Natural killer cell (primary cell): ENCODE measurements around the gene CEBPZ. TPM values are rescaled to one million over a fixed set of nuclear protein-coding genes. Genes with fewer than 3 reads are reported as not detected.

ENCODE experiments used
- ATAC-seq, 3 donors: fragments of 150-1000 bp in 2 of 3; fragments of 200-7000 bp in 1 of 3; cut with Tn5 transposase; 1 replicate in 1 of 3; 2 replicates in 2 of 3; pipeline ENCODE4 v1.10.0; 2021; ENCODE audit warnings: mild to moderate bottlenecking in 2 of 3, moderate library complexity in 2 of 3
- DNase-seq, 2 donors: peaks; one replicate each; pipeline versions ENCODE4 v3.0.0 to v3.0.0-alpha.2; 2013 to 2021; ENCODE audit warnings: mixed read lengths in 1 of 2
- H3K27ac ChIP-seq: one replicate; pipeline ENCODE4 v1.5.1; 2013; ENCODE audit warnings: mild to moderate bottlenecking, low read length
- H3K27me3 ChIP-seq: one replicate; pipeline ENCODE4 v1.6.1; 2013; ENCODE audit warnings: low read length; ENCODE audit not compliant: control insufficient read depth, insufficient read depth
- H3K36me3 ChIP-seq: one replicate; pipeline ENCODE4 v1.6.1; 2013; ENCODE audit warnings: low read length; ENCODE audit not compliant: control insufficient read depth, insufficient read depth
- H3K4me1 ChIP-seq: one replicate; pipeline ENCODE4 v1.6.1; 2013; ENCODE audit warnings: low read length; ENCODE audit not compliant: control insufficient read depth, insufficient read depth
- H3K4me3 ChIP-seq: one replicate; pipeline ENCODE4 v1.5.1; 2013; ENCODE audit warnings: low read length
- H3K9me3 ChIP-seq: one replicate; pipeline ENCODE4 v1.6.1; 2013; ENCODE audit warnings: low read length; ENCODE audit not compliant: control insufficient read depth, insufficient read depth
- H3K27ac Mint-ChIP-seq, 2 donors: one replicate each; pipeline ENCODE4 v1.8.0; 2022; ENCODE audit warnings: mild to moderate bottlenecking in 2 of 2, mixed read lengths in 2 of 2, moderate library complexity in 1 of 2
- H3K27me3 Mint-ChIP-seq, 2 donors: one replicate each; pipeline ENCODE4 v1.8.0; 2022; ENCODE audit warnings: low read depth in 2 of 2, mixed read lengths in 2 of 2
- H3K36me3 Mint-ChIP-seq: one replicate; pipeline ENCODE4 v1.8.0; 2022; ENCODE audit warnings: mixed read lengths
- H3K4me1 Mint-ChIP-seq, 2 donors: one replicate each; pipeline ENCODE4 v1.8.0; 2022; ENCODE audit warnings: mixed read lengths in 2 of 2
- H3K4me3 Mint-ChIP-seq: one replicate; pipeline ENCODE4 v1.8.0; 2022; ENCODE audit warnings: mild to moderate bottlenecking, moderate library complexity, mixed read lengths
- H3K9me3 Mint-ChIP-seq, 2 donors: one replicate each; pipeline ENCODE4 v1.8.0; 2022; ENCODE audit warnings: mixed read lengths in 2 of 2
- CTCF ChIP-seq: fragments of 200-600 bp; IDR thresholded peaks from one replicate; pipeline ENCODE4 v1.8.0; 2022; ENCODE audit warnings: antibody characterized with exemption
- WGBS: methylation state at CpG from one replicate; pipeline ENCODE4 v1.1.7; 2013; ENCODE audit warnings: missing lambda C conversion rate; ENCODE audit not compliant: insufficient coverage; 5-methylcytosine and 5-hydroxymethylcytosine counted together
- intact Hi-C: fragments of 100-400 bp; cut with micrococcal nuclease; formaldehyde crosslinking; loops from one replicate; pipeline ENCODE4 v1.14.2; 2022
- total RNA-seq, 4 donors: library from RNA; stranded (reverse); fragments of 120-200 nt in 1 of 4; gene quantifications; one replicate each; pipeline versions ENCODE4 v1.2.3 to v1.2.4, GENCODE V29; 2013 to 2022

The CEBPZ gene, protein sequence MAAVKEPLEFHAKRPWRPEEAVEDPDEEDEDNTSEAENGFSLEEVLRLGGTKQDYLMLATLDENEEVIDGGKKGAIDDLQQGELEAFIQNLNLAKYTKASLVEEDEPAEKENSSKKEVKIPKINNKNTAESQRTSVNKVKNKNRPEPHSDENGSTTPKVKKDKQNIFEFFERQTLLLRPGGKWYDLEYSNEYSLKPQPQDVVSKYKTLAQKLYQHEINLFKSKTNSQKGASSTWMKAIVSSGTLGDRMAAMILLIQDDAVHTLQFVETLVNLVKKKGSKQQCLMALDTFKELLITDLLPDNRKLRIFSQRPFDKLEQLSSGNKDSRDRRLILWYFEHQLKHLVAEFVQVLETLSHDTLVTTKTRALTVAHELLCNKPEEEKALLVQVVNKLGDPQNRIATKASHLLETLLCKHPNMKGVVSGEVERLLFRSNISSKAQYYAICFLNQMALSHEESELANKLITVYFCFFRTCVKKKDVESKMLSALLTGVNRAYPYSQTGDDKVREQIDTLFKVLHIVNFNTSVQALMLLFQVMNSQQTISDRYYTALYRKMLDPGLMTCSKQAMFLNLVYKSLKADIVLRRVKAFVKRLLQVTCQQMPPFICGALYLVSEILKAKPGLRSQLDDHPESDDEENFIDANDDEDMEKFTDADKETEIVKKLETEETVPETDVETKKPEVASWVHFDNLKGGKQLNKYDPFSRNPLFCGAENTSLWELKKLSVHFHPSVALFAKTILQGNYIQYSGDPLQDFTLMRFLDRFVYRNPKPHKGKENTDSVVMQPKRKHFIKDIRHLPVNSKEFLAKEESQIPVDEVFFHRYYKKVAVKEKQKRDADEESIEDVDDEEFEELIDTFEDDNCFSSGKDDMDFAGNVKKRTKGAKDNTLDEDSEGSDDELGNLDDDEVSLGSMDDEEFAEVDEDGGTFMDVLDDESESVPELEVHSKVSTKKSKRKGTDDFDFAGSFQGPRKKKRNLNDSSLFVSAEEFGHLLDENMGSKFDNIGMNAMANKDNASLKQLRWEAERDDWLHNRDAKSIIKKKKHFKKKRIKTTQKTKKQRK
- total RNA-seq: 10 to 100 TPM; 51.0 to 58.1 (median 54.5) TPM
- 57.3 TPM for total RNA-seq (2013)

- no peak within 1 kb of the TSS for H3K27ac Mint-ChIP-seq
- Histone ChIP-seq H3K4me1 (peaks cover 25% of the 10 kb centered on the region), H3K27ac (peak within 1 kb of the TSS; percentile 97), H3K36me3 (peaks cover 20% of the 10 kb centered on the region), H3K9me3 (no peaks in the 10 kb centered on the region), H3K27me3 (no peaks in the 10 kb centered on the region), H3K4me3 (peak within 1 kb of the TSS; percentile 91)
- intact Hi-C loops: loop anchor here (1.0 to 10.0 kb wide), 3 partner anchors 30 to 147 kb away; partner anchors contain the start of genes GPATCH11, HEATR5B and PRKD3
- DNase-seq: peak; percentile 77 to 94
- peak; percentile 85 to 94 (median 89) for ATAC-seq
- WGBS: under 1% methylated on average over 73 of the region's 73 CpGs
- H3K36me3 Mint-ChIP-seq: peaks cover 13% of the 10 kb centered on the region
- peaks cover 11 to 16% of the 10 kb centered on the region in 2 donors for H3K4me1 Mint-ChIP-seq
- peaks cover 0 to 2% of the 10 kb centered on the region in 2 donors for H3K9me3 Mint-ChIP-seq
- no peak for TF ChIP-seq CTCF
- H3K4me3 Mint-ChIP-seq: no peak within 1 kb of the TSS
- H3K27me3 Mint-ChIP-seq: no peaks in the 10 kb centered on the region
Measured at GRCh38 chr2:37231241-37232130, at the start of gene CEBPZ, which contains the start of gene NDUFAF7. Gene CEBPZ (minus strand): TSS chr2:37231596. CDS start chr2:37231567, 29 bp downstream. Gene NDUFAF7 (plus strand): TSS chr2:37231658. CDS start chr2:37231706, 48 bp downstream.

- no peak for DNase-seq
- Mint-ChIP-seq H3K36me3 (peaks cover 17% of the 10 kb centered on the region), H3K4me1 (peaks cover 4 to 5% of the 10 kb centered on the region in 2 donors), H3K27me3 (no peaks in the 10 kb centered on the region), H3K27ac (no peak overlapping the region), H3K4me3 (no peak overlapping the region), H3K9me3 (no peaks in the 10 kb centered on the region)
- H3K36me3 ChIP-seq: peaks cover 57% of the 10 kb centered on the region
- H3K4me1 ChIP-seq: no peaks in the 10 kb centered on the region
- no peak overlapping the region for H3K4me3 ChIP-seq
- ATAC-seq: no peak
- no peak overlapping the region for H3K27ac ChIP-seq
- intact Hi-C loops: no loop called here
- no CpG with 5 or more reads among the region's 2 CpGs for WGBS
- no peaks in the 10 kb centered on the region for H3K27me3 ChIP-seq
- TF ChIP-seq CTCF: no peak
- H3K9me3 ChIP-seq: no peaks in the 10 kb centered on the region
Measured at GRCh38 chr2:37276291-37276690, 44.9 kb upstream of the CEBPZ start.

DNA sequence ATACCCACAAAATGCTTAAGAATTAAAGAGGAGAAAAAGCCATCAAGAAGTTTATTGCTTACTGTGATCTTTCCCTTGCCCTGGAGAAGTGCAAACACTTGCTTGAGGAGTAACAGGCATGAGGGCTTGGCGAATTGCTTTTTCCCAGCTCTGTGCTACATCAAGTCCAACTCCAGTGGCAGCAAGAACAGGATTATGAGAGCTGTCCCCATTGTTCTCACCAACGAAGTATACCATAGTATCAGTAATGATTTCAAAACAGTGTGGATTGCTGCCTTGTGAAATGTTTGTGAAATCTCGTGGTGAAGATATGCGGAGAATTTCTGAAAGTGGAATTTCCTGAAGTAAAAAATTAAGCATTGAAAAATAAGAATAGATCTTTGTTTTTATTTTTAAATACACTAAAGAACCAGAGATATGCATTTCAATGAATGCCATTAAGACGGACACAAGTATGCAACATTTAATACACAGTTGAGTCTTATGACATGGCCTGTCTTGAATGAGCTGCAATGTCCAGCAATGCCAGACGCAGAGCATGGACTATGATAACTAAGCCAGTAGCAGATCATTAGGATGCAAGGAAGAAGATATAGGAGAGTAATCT, 43.1 kb upstream of the CEBPZ start:
- Histone ChIP-seq H3K9me3 (no peaks in the 10 kb centered on the region), H3K36me3 (peaks cover 55% of the 10 kb centered on the region), H3K4me3 (no peak overlapping the region), H3K27me3 (no peaks in the 10 kb centered on the region), H3K4me1 (no peaks in the 10 kb centered on the region), H3K27ac (no peak overlapping the region)
- Mint-ChIP-seq H3K9me3 (no peaks in the 10 kb centered on the region), H3K4me1 (peaks cover 4 to 5% of the 10 kb centered on the region in 2 donors), H3K27ac (no peak overlapping the region), H3K36me3 (peaks cover 19% of the 10 kb centered on the region), H3K27me3 (no peaks in the 10 kb centered on the region), H3K4me3 (no peak overlapping the region)
- intact Hi-C loops: no loop called here
- DNase-seq: no peak
- no peak for TF ChIP-seq CTCF
- ATAC-seq: no peak
- 94% methylated on average over 6 of the region's 6 CpGs for WGBS
